ENCODE measurements around the gene PGAM1. TPM values are rescaled to one million over a fixed set of nuclear protein-coding genes. Genes with fewer than 3 reads are reported as not detected.
A peak's percentile ranks its signal among the peaks of the same experiment; 100 is the strongest.

Gene PGAM1
- total and polyA plus RNA-seq, 2 of the 13 experiments (the other 11 are each of a cell fraction or from before 2014, with no cell fraction given), result 354 to 483 TPM

DNA sequence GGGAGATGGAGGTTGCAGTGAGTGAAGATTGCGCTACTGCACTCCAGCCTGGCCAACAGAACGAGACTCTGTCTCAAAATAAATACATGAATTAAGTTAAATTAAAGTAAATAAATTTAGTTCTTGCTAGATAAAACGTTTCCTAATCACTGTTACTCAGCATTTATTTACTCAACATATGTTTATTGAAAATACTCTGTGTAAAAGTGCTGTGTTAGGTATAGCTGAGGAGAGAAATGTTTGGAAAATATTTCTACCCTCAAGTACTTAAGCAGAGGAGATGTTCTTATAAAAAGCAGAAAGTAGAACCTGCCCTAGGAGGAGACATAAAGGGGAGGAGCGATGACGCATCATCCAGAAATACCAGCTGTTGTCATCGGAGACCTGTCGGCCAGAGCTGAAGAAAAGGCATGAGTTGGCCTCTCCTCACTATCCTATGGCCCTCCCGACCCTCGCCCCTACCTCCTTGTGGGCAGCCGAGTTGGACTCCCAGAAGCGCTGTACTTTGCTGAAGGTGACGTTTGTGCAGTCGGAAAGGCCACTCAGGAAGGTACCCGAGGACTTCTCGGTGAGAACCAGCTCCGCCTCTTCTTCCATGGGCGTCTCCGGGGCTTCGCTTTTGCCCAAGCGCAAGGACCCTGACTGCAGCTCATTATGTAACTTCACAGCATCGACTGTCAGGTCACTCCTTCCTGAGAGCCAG lies 26.0 kb upstream of the PGAM1 start (continued):
- TF ChIP-seq POLR2A (IDR thresholded peaks at IDR 0.05; ENCODE audit: insufficient read depth in 1 of 2, low read depth in 2 of 2, low read length in 2 of 2), result peak; percentile 22 to 50; a peak in 1 of 4 replicates
- no peak for TF ChIP-seq NFKB2 (CRISPR knock-in tag; IDR thresholded peaks at IDR 0.05; ENCODE audit: borderline replicate concordance)
- no peak for TF ChIP-seq STAT5B (CRISPR knock-in tag; IDR thresholded peaks at IDR 0.05)
- no peak for TF ChIP-seq DR1 (CRISPR knock-in tag; IDR thresholded peaks at IDR 0.05)
- TF ChIP-seq MZF1 (CRISPR knock-in tag; IDR thresholded peaks at IDR 0.05; ENCODE audit: borderline replicate concordance), result no peak
- TF ChIP-seq, protein P1, sequence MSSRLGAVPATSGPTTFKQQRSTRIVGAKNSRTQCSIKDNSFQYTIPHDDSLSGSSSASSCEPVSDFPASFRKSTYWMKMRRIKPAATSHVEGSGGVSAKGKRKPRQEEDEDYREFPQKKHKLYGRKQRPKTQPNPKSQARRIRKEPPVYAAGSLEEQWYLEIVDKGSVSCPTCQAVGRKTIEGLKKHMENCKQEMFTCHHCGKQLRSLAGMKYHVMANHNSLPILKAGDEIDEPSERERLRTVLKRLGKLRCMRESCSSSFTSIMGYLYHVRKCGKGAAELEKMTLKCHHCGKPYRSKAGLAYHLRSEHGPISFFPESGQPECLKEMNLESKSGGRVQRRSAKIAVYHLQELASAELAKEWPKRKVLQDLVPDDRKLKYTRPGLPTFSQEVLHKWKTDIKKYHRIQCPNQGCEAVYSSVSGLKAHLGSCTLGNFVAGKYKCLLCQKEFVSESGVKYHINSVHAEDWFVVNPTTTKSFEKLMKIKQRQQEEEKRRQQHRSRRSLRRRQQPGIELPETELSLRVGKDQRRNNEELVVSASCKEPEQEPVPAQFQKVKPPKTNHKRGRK (CRISPR knock-in tag; IDR thresholded peaks at IDR 0.05), result no peak
- TF ChIP-seq ZFP36 (IDR thresholded peaks at IDR 0.05; ENCODE audit: borderline replicate concordance, low read depth, low read length, partially characterized antibody), result no peak
- 0 out of 2 replicates have a peak, but pooled peaks have one; percentile 1 for TF ChIP-seq ZNF605 (CRISPR knock-in tag; IDR thresholded peaks at IDR 0.05)
- no peak for TF ChIP-seq ZNF550 (CRISPR knock-in tag; IDR thresholded peaks at IDR 0.05; ENCODE audit: borderline replicate concordance)
- TF ChIP-seq, protein P2, sequence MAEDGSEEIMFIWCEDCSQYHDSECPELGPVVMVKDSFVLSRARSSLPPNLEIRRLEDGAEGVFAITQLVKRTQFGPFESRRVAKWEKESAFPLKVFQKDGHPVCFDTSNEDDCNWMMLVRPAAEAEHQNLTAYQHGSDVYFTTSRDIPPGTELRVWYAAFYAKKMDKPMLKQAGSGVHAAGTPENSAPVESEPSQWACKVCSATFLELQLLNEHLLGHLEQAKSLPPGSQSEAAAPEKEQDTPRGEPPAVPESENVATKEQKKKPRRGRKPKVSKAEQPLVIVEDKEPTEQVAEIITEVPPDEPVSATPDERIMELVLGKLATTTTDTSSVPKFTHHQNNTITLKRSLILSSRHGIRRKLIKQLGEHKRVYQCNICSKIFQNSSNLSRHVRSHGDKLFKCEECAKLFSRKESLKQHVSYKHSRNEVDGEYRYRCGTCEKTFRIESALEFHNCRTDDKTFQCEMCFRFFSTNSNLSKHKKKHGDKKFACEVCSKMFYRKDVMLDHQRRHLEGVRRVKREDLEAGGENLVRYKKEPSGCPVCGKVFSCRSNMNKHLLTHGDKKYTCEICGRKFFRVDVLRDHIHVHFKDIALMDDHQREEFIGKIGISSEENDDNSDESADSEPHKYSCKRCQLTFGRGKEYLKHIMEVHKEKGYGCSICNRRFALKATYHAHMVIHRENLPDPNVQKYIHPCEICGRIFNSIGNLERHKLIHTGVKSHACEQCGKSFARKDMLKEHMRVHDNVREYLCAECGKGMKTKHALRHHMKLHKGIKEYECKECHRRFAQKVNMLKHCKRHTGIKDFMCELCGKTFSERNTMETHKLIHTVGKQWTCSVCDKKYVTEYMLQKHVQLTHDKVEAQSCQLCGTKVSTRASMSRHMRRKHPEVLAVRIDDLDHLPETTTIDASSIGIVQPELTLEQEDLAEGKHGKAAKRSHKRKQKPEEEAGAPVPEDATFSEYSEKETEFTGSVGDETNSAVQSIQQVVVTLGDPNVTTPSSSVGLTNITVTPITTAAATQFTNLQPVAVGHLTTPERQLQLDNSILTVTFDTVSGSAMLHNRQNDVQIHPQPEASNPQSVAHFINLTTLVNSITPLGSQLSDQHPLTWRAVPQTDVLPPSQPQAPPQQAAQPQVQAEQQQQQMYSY (CRISPR knock-in tag; IDR thresholded peaks at IDR 0.05), result peak; percentile 96
- peak; percentile 66 for TF ChIP-seq FOSL2 (CRISPR knock-in tag; IDR thresholded peaks at IDR 0.05)
- TF ChIP-seq CREB1 (IDR thresholded peaks at IDR 0.05), result peak; percentile 70; the same call in 1 of the 2 replicates
- 0 out of 2 replicates have a peak, but pooled peaks have one; percentile 12 for TF ChIP-seq CREB1 (CRISPR knock-in tag; IDR thresholded peaks at IDR 0.05)
- TF ChIP-seq, protein P3, sequence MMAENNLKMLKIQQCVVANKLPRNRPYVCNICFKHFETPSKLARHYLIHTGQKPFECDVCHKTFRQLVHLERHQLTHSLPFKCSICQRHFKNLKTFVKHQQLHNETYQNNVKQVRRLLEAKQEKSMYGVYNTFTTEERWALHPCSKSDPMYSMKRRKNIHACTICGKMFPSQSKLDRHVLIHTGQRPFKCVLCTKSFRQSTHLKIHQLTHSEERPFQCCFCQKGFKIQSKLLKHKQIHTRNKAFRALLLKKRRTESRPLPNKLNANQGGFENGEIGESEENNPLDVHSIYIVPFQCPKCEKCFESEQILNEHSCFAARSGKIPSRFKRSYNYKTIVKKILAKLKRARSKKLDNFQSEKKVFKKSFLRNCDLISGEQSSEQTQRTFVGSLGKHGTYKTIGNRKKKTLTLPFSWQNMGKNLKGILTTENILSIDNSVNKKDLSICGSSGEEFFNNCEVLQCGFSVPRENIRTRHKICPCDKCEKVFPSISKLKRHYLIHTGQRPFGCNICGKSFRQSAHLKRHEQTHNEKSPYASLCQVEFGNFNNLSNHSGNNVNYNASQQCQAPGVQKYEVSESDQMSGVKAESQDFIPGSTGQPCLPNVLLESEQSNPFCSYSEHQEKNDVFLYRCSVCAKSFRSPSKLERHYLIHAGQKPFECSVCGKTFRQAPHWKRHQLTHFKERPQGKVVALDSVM (CRISPR knock-in tag; IDR thresholded peaks at IDR 0.05), result peak; percentile 74
- no peak; a peak in 1 of 4 replicates for TF ChIP-seq MAFK (conservative IDR thresholded peaks at IDR 0.05 in 1 of 2, IDR thresholded peaks at IDR 0.05 in 1 of 2; ENCODE audit: low read length in 2 of 2)
- TF ChIP-seq TARDBP (CRISPR knock-in tag; IDR thresholded peaks at IDR 0.05), result no peak
- no peak for TF ChIP-seq GZF1 (CRISPR knock-in tag; IDR thresholded peaks at IDR 0.05)

Data from HepG2 (cell line).